H1 (cell line): ENCODE data around the gene INHA.

Source experiments
- BRCA1 ChIP-seq: IDR thresholded peaks from 2 replicates; pipeline ENCODE4 v1.6.1; 2012; ENCODE audit warnings: low read depth, low read length, improper control_type of control experiment
- CHD7 ChIP-seq: fragments of 300-600 bp; sonication (generic); IDR thresholded peaks from 2 replicates; pipeline ENCODE4 v1.7.1; 2012; ENCODE audit warnings: low read length, moderate library complexity, mild to moderate bottlenecking, inconsistent platforms; ENCODE audit not compliant: insufficient replicate concordance
- CREB1 ChIP-seq: IDR thresholded peaks from 2 replicates; pipeline ENCODE4 v1.6.1; 2012; ENCODE audit warnings: inconsistent platforms
- CTCF ChIP-seq, 3 experiments: IDR thresholded peaks; 1 replicate in 2 of 3; 2 replicates in 1 of 3; pipeline versions ENCODE4 v1.5.1 to v1.6.1; 2011; ENCODE audit warnings: low read length in 3 of 3, mild to moderate bottlenecking in 3 of 3, inconsistent platforms in 2 of 3, low read depth in 1 of 3, moderate library complexity in 1 of 3; ENCODE audit not compliant: insufficient read depth in 1 of 3; ENCODE audit errors: control extremely low read depth in 1 of 3
- EGR1 ChIP-seq: IDR thresholded peaks from 2 replicates; pipeline ENCODE4 v1.6.1; 2011; ENCODE audit warnings: low read depth, low read length, borderline replicate concordance
- EZH2 ChIP-seq: fragments of 200-600 bp; sonication (generic); IDR thresholded peaks from 2 replicates; pipeline ENCODE4 v1.7.1; 2012; ENCODE audit warnings: low read depth, mild to moderate bottlenecking, moderate library complexity, low read length, inconsistent platforms; ENCODE audit not compliant: severe bottlenecking
- HDAC6 ChIP-seq: IDR thresholded peaks from one replicate; pipeline ENCODE4 v1.7.1; 2012; ENCODE audit warnings: low read depth, mild to moderate bottlenecking, inconsistent platforms, low read length, moderate library complexity
- JUND ChIP-seq: IDR thresholded peaks from 2 replicates; pipeline ENCODE4 v1.6.1; 2011; ENCODE audit warnings: mild to moderate bottlenecking, improper control_type of control experiment, low read length
- NRF1 ChIP-seq: IDR thresholded peaks from 2 replicates; pipeline ENCODE4 v1.6.1; 2011; ENCODE audit warnings: mild to moderate bottlenecking, low read depth, low read length, improper control_type of control experiment
- POLR2A ChIP-seq, 2 experiments: IDR thresholded peaks; 1 replicate in 1 of 2; 2 replicates in 1 of 2; pipeline ENCODE4 v1.6.1; 2011; ENCODE audit warnings: low read depth in 2 of 2, low read length in 2 of 2, mild to moderate bottlenecking in 2 of 2; ENCODE audit errors: control extremely low read depth in 1 of 2
- POLR2AphosphoS5 ChIP-seq: IDR thresholded peaks from 2 replicates; pipeline ENCODE4 v1.6.1; 2011; ENCODE audit warnings: low read depth, low read length
- SIN3A ChIP-seq, 2 experiments: IDR thresholded peaks in 1 of 2; conservative IDR thresholded peaks in 1 of 2; 2 replicates each; pipeline ENCODE4 v1.6.1; 2011 to 2012; ENCODE audit warnings: low read length in 2 of 2, improper control_type of control experiment in 1 of 2, low read depth in 1 of 2, mild to moderate bottlenecking in 1 of 2
- SUZ12 ChIP-seq: fragments of 200-600 bp; sonication (generic); IDR thresholded peaks from 2 replicates; pipeline ENCODE4 v1.6.1; 2012; ENCODE audit warnings: mild to moderate bottlenecking, inconsistent platforms, low read length, moderate library complexity, mixed read lengths

- no peak for TF ChIP-seq POLR2A (IDR thresholded peaks at IDR 0.05; ENCODE audit: control extremely low read depth in 1 of 2, low read depth in 2 of 2, low read length in 2 of 2)
- TF ChIP-seq CTCF (IDR thresholded peaks at IDR 0.05; ENCODE audit: control extremely low read depth in 1 of 3, insufficient read depth in 1 of 3, low read depth in 1 of 3, low read length in 3 of 3) = no peak
- TF ChIP-seq HDAC6 = no peak
- TF ChIP-seq POLR2AphosphoS5 = no peak
- TF ChIP-seq EGR1 = no peak
- no peak for TF ChIP-seq SUZ12
- TF ChIP-seq EZH2 = no peak
- no peak for TF ChIP-seq BRCA1
- TF ChIP-seq CHD7 = no peak
- no peak for TF ChIP-seq JUND
- TF ChIP-seq NRF1 = no peak
- no peak for TF ChIP-seq CREB1
- no peak for TF ChIP-seq SIN3A (conservative IDR thresholded peaks at IDR 0.05 in 1 of 2, IDR thresholded peaks at IDR 0.05 in 1 of 2; ENCODE audit: low read depth in 1 of 2, low read length in 2 of 2)
Measured at GRCh38 chr2:219615894-219616293, 43.8 kb downstream of the INHA start.
